Stimulated activated CD4-positive, alpha-beta T cell treated with anti-CD3 and anti-CD28 coated beads, Interleukin-12 subunit alpha, Interleukin-12 subunit beta, amount 100 ng/mL, for 4 hours (primary cell): ENCODE measurements around the gene RYR3.
"Not testable (repeated sequence)": the region's sequence is repeated elsewhere in the genome, so short reads cannot be mapped to it uniquely, and the experiment has no call there.

Source experiments
- DNase-seq: peaks from one replicate; pipeline ENCODE4 v3.0.0-alpha.2; 2020

Gene RYR3

GRCh38 chr15:33797651-33798050 is 486.9 kb downstream of the RYR3 start:
- no peak for DNase-seq

DNA sequence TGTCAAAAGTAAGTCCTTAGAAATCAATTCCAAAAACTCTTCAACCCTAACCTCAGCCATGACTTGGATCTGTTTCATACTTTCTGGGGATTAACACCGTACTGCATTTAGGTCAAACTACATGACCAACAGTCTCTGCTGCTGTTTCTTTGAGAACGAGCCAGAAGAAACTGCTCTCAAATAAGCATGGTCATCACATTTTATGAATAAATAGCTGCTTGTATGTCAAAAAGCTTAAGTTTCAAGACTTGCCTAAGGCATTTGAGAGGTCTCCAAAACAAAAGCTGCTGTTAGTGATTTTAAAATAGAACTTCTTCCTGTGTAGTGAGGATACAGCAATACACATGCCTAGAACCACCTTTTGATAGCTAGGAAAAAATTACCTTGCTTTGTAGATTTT is 491.2 kb downstream of the RYR3 start:
- no peak for DNase-seq

- DNase-seq = no peak
Observed at GRCh38 chr15:33807665-33808064, 496.9 kb downstream of the RYR3 start.

GRCh38 chr15:33808720-33809457 is 498.1 kb downstream of the RYR3 start:
- DNase-seq = no peak

DNA sequence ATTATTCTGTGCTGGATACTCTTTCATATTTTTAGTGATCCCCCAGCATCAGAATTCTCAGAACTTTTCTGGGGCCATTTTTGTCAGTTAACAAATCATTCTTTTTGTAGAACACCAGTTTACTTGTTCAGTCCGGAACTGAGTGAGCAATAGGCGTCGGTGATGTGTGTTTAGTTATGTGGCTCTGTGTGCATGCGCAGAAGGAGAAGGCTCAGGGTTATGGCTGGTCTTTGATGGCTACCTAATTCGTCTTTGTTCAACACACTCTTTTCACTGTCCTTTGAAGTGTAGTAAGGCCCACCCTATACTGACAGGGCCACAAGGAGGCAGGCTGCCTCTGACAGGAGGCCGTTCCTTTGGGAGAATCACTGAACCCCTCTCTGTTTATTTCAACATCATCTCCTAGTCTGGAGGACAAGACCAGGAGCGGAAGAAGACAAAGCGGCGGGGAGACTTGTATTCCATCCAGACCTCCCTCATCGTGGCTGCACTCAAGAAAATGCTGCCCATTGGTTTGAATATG is 499.4 kb downstream of the RYR3 start:
- no peak for DNase-seq

- DNase-seq = no peak
Observed at GRCh38 chr15:33810806-33811205, 500.0 kb downstream of the RYR3 start.

DNA sequence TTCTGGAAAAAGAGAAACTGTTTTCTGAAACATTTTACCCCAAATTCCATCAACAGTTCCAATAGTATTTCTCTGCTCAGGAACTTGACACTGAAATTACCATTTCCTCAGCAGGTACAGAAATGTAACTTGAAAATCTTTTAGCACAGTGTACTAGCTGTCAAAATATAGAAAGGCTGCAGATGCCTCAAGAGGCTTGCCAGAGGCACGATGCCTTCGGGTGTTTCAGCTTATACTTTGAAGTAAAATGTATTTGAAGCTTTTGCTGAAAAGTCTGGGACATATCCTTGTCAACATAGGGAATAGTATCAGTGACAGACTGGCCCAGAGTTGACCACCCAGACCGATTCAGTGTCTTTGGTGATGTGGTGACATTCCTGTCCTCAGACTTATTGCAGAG is 503.1 kb downstream of the RYR3 start:
- no peak for DNase-seq

DNA sequence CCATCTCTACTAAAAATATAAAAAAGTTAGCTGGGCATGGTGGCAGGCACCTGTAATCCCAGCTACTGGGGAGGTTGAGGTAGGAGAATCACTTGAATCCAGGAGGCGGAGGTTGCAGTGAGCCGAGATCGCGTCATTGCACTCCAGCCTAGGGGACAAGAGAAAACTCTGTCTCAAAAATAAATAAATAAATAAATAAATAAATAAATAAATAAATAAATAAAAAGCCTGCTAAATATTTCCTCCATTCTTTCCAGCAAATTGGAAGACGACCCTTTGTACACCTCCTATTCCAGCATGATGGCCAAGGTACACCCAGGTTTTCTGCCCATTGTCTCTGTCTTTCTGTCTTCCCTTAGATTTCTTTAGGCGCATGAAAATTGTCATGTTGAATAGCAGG is 508.7 kb downstream of the RYR3 start:
- DNase-seq = not testable (repeated sequence)

DNA sequence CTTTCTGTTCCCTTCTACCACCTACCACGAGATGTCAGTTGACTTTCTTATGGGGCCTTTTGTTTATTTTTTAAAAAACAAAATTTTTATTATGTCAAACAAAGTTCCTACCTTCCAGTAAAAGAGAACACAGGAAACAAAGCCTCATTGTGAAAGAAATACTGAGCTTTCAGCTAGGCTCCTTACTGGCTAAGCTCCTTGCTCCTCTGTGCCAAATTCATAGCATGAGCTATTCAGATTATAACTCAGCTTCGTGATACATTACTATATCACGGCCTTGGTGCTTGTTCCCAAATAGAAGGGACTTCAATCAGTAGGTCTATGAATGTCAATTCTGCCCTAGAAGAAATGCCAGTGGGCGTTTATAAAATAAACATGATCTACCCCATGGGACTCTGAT is 511.7 kb downstream of the RYR3 start:
- no peak for DNase-seq

DNA sequence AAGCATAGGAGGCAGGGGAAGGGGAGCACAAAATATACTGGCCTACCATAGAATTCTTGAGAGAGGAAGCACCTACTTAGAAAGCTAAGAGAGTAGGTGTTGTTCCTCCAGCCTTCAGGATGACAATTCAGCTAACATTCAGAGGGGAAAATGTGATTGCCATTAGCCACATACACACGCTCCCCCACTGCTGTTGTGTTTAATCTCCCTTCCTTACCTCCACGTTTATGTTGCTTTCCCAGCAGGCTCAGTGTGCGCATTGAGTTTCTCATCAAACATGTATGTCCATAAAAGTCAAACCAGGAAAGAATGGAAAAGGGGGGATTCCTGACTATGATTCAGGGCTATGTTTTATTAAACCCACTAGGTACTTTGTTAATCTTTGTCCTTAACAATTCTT is 512.4 kb downstream of the RYR3 start:
- no peak for DNase-seq

GRCh38 chr15:33825453-33825852 is 514.7 kb downstream of the RYR3 start:
- DNase-seq = no peak

- DNase-seq = no peak
Observed at GRCh38 chr15:33826201-33826600, 515.4 kb downstream of the RYR3 start.

DNA sequence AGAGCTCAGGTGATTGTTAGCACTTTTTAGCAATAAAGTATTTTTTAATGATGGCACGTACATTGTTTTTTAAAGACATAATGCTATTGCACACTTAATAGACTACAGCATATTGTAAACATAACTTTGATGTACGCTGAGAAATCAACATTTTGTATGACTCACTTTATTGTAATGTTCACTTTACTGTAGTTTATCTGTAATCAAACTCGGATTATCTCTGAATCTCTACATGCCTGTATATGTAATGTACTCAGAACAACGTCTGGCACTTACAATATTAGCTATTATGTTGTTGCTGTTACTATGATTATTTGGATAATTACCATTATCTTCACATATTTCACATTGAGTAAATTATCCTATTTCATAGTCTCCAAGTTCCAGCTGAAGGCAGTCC is 519.6 kb downstream of the RYR3 start:
- no peak for DNase-seq

- no peak for DNase-seq
Observed at GRCh38 chr15:33831646-33832045, 520.9 kb downstream of the RYR3 start.

DNA sequence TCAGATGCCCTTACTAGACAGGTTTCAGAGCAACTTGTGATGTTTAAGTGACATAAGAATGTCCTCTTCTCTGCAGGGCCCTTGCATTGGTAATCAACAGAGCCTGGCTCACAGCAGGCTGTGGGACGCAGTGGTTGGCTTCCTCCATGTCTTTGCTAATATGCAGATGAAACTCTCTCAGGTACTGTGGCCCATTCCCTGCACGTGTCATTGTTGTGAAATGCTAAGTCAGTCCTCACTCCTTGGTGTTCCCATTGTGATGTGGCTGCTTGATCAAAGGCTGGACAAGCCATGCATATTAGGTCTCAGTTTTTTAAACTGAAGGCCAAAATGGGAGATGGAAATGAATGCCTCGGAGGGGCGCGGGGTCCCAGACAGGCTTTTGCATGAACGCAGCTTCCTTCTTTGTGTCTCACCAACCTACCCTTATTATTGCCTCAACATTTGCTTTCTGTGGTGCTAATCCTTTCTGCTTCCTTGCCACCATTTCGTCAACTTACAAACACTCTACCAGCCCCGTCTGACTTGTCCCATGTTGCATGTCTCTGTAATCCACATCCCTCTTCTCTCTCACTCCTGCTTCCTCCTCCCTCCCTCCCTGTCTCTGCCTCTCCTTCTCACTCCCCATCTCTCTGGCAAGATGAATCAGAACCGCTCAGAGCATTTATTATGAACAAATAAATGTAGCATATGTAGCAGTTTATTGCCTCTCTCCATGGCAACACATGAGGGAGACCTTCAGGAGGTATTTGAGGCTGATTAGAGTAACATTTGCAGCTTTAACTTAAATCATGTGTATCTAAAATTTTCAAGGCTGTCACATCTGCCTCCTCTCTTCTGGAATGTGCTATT is 524.4 kb downstream of the RYR3 start:
- DNase-seq = no peak

DNA sequence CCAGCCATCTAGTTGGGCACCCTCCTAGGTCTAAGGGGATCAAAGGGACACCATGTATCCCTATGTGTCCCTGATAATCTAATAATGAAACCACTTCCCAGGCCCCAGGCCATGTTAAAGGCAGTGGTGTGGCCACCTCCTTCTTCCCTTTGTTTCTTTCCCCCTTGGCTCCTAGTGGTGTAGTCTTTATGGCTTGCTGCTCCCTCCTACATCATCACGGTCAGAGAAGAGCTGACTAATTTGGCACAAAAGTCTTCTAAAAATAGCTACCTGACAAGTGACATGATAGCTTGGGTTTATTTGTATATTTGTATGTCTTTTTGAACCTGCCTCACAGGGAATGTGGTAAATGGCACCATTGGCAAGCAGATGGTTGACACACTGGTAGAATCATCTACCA is 526.5 kb downstream of the RYR3 start:
- no peak for DNase-seq

DNA sequence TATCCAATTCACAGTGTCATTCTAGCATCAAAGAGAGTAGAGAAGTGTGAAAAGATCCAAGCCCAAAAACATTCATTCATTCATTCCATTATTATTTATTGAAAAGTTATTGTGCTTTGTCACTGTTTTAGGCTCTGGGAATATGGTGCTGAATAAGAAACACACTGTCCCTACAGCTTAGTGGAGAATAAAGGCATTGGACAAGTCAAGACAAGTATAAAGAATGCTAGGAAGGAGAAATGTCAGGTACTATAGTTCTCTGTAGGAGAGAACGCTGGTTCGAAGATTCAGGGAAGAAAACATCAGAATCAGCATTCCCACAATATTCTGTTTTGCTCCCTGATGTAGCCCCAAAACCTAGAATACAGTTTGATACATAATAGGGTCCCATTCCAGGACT is 528.8 kb downstream of the RYR3 start:
- DNase-seq = no peak

- no peak for DNase-seq
Observed at GRCh38 chr15:33840615-33841014, 529.8 kb downstream of the RYR3 start.

DNA sequence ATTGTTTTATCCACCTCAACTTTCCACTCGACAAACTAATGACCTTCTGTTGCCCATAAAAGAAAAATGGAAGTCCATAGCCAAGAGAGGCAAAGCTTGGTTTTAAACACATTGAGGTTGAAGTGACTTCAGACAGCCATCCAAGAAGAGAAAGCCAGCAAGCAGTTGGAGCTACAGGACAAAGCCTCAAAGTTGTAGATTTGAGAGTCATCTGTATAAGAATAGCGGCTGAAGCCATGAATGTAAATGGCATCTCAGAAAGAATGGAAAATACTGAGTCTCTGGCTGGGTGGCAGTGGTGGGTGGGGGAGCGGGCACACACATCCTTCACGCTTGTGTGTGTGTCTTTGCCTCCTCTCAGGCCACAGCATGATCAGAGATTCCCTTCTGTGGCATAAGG is 533.4 kb downstream of the RYR3 start:
- no peak for DNase-seq

DNA sequence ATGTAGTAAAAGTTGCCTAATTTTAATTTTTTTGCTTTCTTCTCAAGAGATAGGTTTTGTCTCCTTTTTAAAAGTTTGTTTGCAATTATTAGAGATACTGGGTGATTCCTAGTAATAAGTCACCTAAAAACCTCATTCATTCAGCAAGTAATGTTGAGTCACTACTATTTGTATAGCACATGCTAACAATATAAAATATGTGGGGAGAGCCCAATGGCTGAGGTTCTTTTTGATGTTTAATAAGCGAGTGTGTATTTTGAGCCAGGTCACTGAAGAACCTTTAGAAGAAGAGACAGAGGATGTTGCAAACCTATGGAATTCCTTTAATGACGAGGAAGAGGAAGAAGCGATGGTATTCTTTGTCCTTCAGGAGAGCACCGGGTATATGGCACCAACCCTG is 533.8 kb downstream of the RYR3 start:
- DNase-seq = no peak

DNA sequence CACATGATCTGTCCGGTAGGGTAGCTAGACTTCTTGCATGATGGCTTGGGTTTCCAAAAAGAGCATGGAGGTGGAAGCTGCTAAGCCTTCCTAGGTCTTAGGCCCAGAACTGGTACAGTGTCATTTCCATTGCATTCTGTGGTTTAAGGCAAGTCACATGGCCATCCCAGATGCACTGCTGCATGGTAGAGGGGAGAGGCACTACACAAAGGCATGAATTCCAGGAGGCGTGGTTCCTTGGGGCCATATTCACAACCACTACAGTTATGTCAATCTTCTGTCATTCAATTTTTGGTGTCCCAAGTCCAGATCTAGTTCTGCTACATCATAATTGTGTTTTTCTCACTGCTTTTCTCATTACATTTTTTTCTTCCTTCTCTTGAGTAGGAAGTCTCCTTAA is 535.4 kb downstream of the RYR3 start:
- no peak for DNase-seq

DNA sequence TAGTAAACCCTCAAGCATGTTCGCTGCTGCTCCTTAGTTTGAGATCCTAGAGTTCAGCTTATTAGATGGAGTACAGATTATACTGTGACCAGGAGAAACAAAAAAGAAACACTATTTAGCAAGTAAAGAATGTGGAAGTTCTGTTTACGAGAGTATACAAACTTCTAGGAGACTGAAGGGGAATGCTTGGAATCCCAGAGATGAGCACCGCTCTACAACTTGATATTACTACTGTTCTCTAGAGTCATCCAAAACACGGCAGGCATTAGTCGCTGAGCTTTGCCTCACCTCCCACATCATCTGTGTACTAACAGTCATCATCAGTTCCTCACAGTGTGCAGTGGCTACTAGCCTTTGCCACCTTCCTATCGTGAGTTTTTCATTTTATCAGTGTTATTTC is 536.1 kb downstream of the RYR3 start:
- no peak for DNase-seq

DNA sequence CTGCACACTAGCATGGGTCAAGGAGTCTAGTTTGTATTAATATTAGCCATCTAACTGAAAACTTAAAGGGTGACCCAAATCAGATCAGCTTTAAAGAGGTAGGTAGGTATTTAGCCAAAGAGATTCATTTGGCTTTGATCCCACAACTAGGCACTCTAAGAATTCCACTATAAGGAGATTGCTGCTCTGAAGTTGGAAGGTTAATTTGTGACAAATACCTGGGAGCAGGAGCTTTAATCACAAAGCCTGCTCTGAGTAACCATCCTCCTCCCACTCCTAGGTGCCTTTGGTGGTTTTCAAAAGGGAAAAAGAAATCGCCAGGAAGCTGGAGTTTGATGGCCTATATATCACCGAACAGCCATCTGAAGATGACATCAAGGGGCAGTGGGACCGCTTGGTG is 537.2 kb downstream of the RYR3 start:
- no peak for DNase-seq

- DNase-seq = no peak
Observed at GRCh38 chr15:33851079-33851478, 540.3 kb downstream of the RYR3 start.
